Activated T-helper 1 cell treated with anti-CD3 and anti-CD28 coated beads, Interleukin-12 subunit alpha, Interleukin-12 subunit beta, Interleukin-2, Interleukin-4 antibody, amounts not matched to agents 30 ng/mL and 10 ng/mL and 1 ng/mL, durations not matched to agents 14 hours and 24 hours and 36 hours (primary cell): ENCODE results near the gene OPCML. TPM values are rescaled to one million over a fixed set of nuclear protein-coding genes. Genes with fewer than 3 reads are reported as not detected.

ENCODE experiments used
- DNase-seq: peaks from one replicate; pipeline ENCODE4 v3.0.0; 2021; ENCODE audit warnings: low spot score
- H3K27ac Mint-ChIP-seq: one replicate; pipeline ENCODE4 v1.8.0; 2021; ENCODE audit warnings: mild to moderate bottlenecking, mixed read lengths
- H3K27me3 Mint-ChIP-seq: one replicate; pipeline ENCODE4 v1.8.0; 2022; ENCODE audit warnings: mild to moderate bottlenecking, moderate library complexity, mixed read lengths; ENCODE audit not compliant: insufficient read depth
- H3K36me3 Mint-ChIP-seq: one replicate; pipeline ENCODE4 v1.8.0; 2021; ENCODE audit warnings: low read depth, mixed read lengths
- H3K4me1 Mint-ChIP-seq: one replicate; pipeline ENCODE4 v1.8.0; 2021; ENCODE audit warnings: low read depth, mixed read lengths
- H3K4me3 Mint-ChIP-seq: one replicate; pipeline ENCODE4 v1.8.0; 2021; ENCODE audit warnings: mild to moderate bottlenecking, moderate library complexity, mixed read lengths
- H3K9me3 Mint-ChIP-seq: one replicate; pipeline ENCODE4 v1.8.0; 2021; ENCODE audit warnings: mixed read lengths
- intact Hi-C: fragments of 100-400 bp; cut with micrococcal nuclease; formaldehyde crosslinking; loops from one replicate; pipeline ENCODE4 v1.15.1; 2024
- total RNA-seq: library from RNA; stranded (reverse); gene quantifications from 2 replicates; pipeline ENCODE4 v1.2.3, GENCODE V29; 2022

OPCML gene
- total RNA-seq, 1 donor from 2014 or later = not detected

GRCh38 chr11:133409799-133410198 lies 122.5 kb downstream of the OPCML start:
- no peaks in the 10 kb centered on the region for H3K36me3 Mint-ChIP-seq
- H3K9me3 Mint-ChIP-seq = no peaks in the 10 kb centered on the region
- no peaks in the 10 kb centered on the region for H3K4me1 Mint-ChIP-seq
- intact Hi-C loops = no loop called here
- no peak overlapping the region for H3K27ac Mint-ChIP-seq
- H3K4me3 Mint-ChIP-seq = no peak overlapping the region
- no peaks in the 10 kb centered on the region for H3K27me3 Mint-ChIP-seq
- DNase-seq = no peak

GRCh38 chr11:133408936-133409335 lies 123.4 kb downstream of the OPCML start:
- no peaks in the 10 kb centered on the region for H3K27me3 Mint-ChIP-seq
- no peaks in the 10 kb centered on the region for H3K36me3 Mint-ChIP-seq
- no peak overlapping the region for H3K4me3 Mint-ChIP-seq
- intact Hi-C loops = no loop called here
- no peaks in the 10 kb centered on the region for H3K9me3 Mint-ChIP-seq
- H3K27ac Mint-ChIP-seq = no peak overlapping the region
- DNase-seq = no peak
- H3K4me1 Mint-ChIP-seq = no peaks in the 10 kb centered on the region

GRCh38 chr11:133408402-133408801 lies 123.9 kb downstream of the OPCML start:
- Mint-ChIP-seq H3K4me3 (no peak overlapping the region), H3K36me3 (no peaks in the 10 kb centered on the region), H3K27ac (no peak overlapping the region), H3K9me3 (no peaks in the 10 kb centered on the region), H3K4me1 (no peaks in the 10 kb centered on the region), H3K27me3 (no peaks in the 10 kb centered on the region)
- DNase-seq = no peak
- intact Hi-C loops = no loop called here

- Mint-ChIP-seq H3K27ac (no peak overlapping the region), H3K9me3 (no peaks in the 10 kb centered on the region), H3K36me3 (no peaks in the 10 kb centered on the region), H3K4me3 (no peak overlapping the region), H3K27me3 (no peaks in the 10 kb centered on the region), H3K4me1 (no peaks in the 10 kb centered on the region)
- no peak for DNase-seq
- intact Hi-C loops = no loop called here
These were observed 125.8 kb downstream of the OPCML start for GRCh38 chr11:133406489-133406888.

GRCh38 chr11:133403900-133404299 lies 128.4 kb downstream of the OPCML start:
- no peaks in the 10 kb centered on the region for H3K4me1 Mint-ChIP-seq
- no peaks in the 10 kb centered on the region for H3K9me3 Mint-ChIP-seq
- DNase-seq = no peak
- intact Hi-C loops = no loop called here
- no peak overlapping the region for H3K4me3 Mint-ChIP-seq
- no peaks in the 10 kb centered on the region for H3K27me3 Mint-ChIP-seq
- H3K27ac Mint-ChIP-seq = no peak overlapping the region
- no peaks in the 10 kb centered on the region for H3K36me3 Mint-ChIP-seq

- Mint-ChIP-seq H3K4me3 (no peak overlapping the region), H3K27me3 (peaks cover 2% of the 10 kb centered on the region), H3K9me3 (no peaks in the 10 kb centered on the region), H3K36me3 (no peaks in the 10 kb centered on the region), H3K4me1 (no peaks in the 10 kb centered on the region), H3K27ac (no peak overlapping the region)
- intact Hi-C loops = no loop called here
- no peak for DNase-seq
These were observed 129.8 kb downstream of the OPCML start for GRCh38 chr11:133402551-133402950.

- Mint-ChIP-seq H3K9me3 (no peaks in the 10 kb centered on the region), H3K4me1 (no peaks in the 10 kb centered on the region), H3K27ac (no peak overlapping the region), H3K4me3 (no peak overlapping the region), H3K27me3 (peaks cover 2% of the 10 kb centered on the region), H3K36me3 (no peaks in the 10 kb centered on the region)
- DNase-seq = no peak
- intact Hi-C loops = loop anchor here (2.0 kb wide), 1 partner anchor 265 kb away; no protein-coding TSS in a partner anchor
These were observed 132.3 kb downstream of the OPCML start for GRCh38 chr11:133399855-133400625.

- H3K4me3 Mint-ChIP-seq = no peak overlapping the region
- no peak overlapping the region for H3K27ac Mint-ChIP-seq
- no peaks in the 10 kb centered on the region for H3K36me3 Mint-ChIP-seq
- H3K9me3 Mint-ChIP-seq = no peaks in the 10 kb centered on the region
- intact Hi-C loops = no loop called here
- DNase-seq = no peak
- peaks cover 5% of the 10 kb centered on the region for H3K27me3 Mint-ChIP-seq
- H3K4me1 Mint-ChIP-seq = no peaks in the 10 kb centered on the region
These were observed 133.0 kb downstream of the OPCML start for GRCh38 chr11:133399294-133399693.

- no peak overlapping the region for H3K4me3 Mint-ChIP-seq
- H3K4me1 Mint-ChIP-seq = no peaks in the 10 kb centered on the region
These were observed 141.5 kb downstream of the OPCML start for GRCh38 chr11:133390803-133391202.

GRCh38 chr11:133388975-133389568 lies 143.2 kb downstream of the OPCML start:
- Mint-ChIP-seq H3K9me3 (no peaks in the 10 kb centered on the region), H3K36me3 (no peaks in the 10 kb centered on the region), H3K27me3 (peaks cover 2% of the 10 kb centered on the region), H3K27ac (no peak overlapping the region), H3K4me1 (no peaks in the 10 kb centered on the region), H3K4me3 (no peak overlapping the region)
- no peak for DNase-seq
- intact Hi-C loops = no loop called here

More at GRCh38 chr11:133390803-133391202, 141.5 kb downstream of the OPCML start:
- no peaks in the 10 kb centered on the region for H3K9me3 Mint-ChIP-seq
- intact Hi-C loops = no loop called here
- no peak overlapping the region for H3K27ac Mint-ChIP-seq
- H3K36me3 Mint-ChIP-seq = no peaks in the 10 kb centered on the region
- no peak for DNase-seq
- H3K27me3 Mint-ChIP-seq = peaks cover 5% of the 10 kb centered on the region

- H3K36me3 Mint-ChIP-seq = no peaks in the 10 kb centered on the region
- no peak for DNase-seq
- H3K27ac Mint-ChIP-seq = no peak overlapping the region
- no peaks in the 10 kb centered on the region for H3K9me3 Mint-ChIP-seq
- no peak overlapping the region for H3K4me3 Mint-ChIP-seq
- no peaks in the 10 kb centered on the region for H3K4me1 Mint-ChIP-seq
- intact Hi-C loops = no loop called here
- H3K27me3 Mint-ChIP-seq = peaks cover 2% of the 10 kb centered on the region
These were observed 144.0 kb downstream of the OPCML start for GRCh38 chr11:133388260-133388659.

- Mint-ChIP-seq H3K27ac (no peak overlapping the region), H3K4me3 (no peak overlapping the region), H3K27me3 (peaks cover 2% of the 10 kb centered on the region), H3K36me3 (no peaks in the 10 kb centered on the region), H3K9me3 (no peaks in the 10 kb centered on the region), H3K4me1 (no peaks in the 10 kb centered on the region)
- DNase-seq = no peak
- intact Hi-C loops = no loop called here
These were observed 145.4 kb downstream of the OPCML start for GRCh38 chr11:133386852-133387251.

- no peak overlapping the region for H3K27ac Mint-ChIP-seq
- intact Hi-C loops = no loop called here
- no peaks in the 10 kb centered on the region for H3K4me1 Mint-ChIP-seq
- H3K4me3 Mint-ChIP-seq = no peak overlapping the region
- no peaks in the 10 kb centered on the region for H3K9me3 Mint-ChIP-seq
- H3K36me3 Mint-ChIP-seq = no peaks in the 10 kb centered on the region
- DNase-seq = no peak
- peaks cover 2% of the 10 kb centered on the region for H3K27me3 Mint-ChIP-seq
These were observed 146.0 kb downstream of the OPCML start for GRCh38 chr11:133386262-133386661.
